Measurements from ENCODE around the gene MAP7.

The MAP7 gene

DNA sequence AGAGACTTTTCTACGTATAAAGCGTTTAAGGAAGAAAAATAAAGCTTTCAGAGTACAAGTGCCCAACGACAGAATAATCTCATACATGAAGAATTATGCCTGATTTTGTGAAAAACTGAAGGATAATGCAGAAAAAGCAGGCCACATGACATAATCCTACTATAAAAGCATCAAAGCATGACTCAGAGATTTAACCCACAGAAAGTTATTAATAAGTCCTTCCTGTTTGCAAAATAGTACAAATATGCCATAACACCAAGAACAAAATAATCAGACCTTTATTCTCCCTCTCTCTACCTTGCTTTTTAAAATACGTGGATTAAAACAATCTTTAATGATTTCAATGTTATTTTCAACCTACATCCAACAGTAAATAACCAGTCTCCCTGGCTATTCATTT is 142.0 kb downstream of the MAP7 start:
- ChIA-PET CTCF (no interaction called here), POLR2A (no interaction called here)
- TF ChIP-seq, protein P1, sequence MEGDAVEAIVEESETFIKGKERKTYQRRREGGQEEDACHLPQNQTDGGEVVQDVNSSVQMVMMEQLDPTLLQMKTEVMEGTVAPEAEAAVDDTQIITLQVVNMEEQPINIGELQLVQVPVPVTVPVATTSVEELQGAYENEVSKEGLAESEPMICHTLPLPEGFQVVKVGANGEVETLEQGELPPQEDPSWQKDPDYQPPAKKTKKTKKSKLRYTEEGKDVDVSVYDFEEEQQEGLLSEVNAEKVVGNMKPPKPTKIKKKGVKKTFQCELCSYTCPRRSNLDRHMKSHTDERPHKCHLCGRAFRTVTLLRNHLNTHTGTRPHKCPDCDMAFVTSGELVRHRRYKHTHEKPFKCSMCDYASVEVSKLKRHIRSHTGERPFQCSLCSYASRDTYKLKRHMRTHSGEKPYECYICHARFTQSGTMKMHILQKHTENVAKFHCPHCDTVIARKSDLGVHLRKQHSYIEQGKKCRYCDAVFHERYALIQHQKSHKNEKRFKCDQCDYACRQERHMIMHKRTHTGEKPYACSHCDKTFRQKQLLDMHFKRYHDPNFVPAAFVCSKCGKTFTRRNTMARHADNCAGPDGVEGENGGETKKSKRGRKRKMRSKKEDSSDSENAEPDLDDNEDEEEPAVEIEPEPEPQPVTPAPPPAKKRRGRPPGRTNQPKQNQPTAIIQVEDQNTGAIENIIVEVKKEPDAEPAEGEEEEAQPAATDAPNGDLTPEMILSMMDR (IDR thresholded peaks at IDR 0.05; ENCODE audit: insufficient read depth, low read length, missing control alignments) = no peak
- no peak overlapping the region for H3K4me3 ChIP-seq (ENCODE audit: low read depth, low read length)
- DNase-seq (ENCODE audit: low read depth, low spot score) = no peak

- ChIA-PET POLR2A (no interaction called here), CTCF (interaction anchor here (1.2 kb wide), 1 partner anchor 11 kb away, joined by 3 read pairs; no protein-coding TSS in a partner anchor)
- TF ChIP-seq, protein P1 (IDR thresholded peaks at IDR 0.05; ENCODE audit: insufficient read depth, low read length, missing control alignments) = no peak
- no peak overlapping the region for H3K4me3 ChIP-seq (ENCODE audit: low read depth, low read length)
- DNase-seq (ENCODE audit: low read depth, low spot score) = no peak
Observed at GRCh38 chr6:136405420-136406029, 144.7 kb downstream of the MAP7 start.

DNA sequence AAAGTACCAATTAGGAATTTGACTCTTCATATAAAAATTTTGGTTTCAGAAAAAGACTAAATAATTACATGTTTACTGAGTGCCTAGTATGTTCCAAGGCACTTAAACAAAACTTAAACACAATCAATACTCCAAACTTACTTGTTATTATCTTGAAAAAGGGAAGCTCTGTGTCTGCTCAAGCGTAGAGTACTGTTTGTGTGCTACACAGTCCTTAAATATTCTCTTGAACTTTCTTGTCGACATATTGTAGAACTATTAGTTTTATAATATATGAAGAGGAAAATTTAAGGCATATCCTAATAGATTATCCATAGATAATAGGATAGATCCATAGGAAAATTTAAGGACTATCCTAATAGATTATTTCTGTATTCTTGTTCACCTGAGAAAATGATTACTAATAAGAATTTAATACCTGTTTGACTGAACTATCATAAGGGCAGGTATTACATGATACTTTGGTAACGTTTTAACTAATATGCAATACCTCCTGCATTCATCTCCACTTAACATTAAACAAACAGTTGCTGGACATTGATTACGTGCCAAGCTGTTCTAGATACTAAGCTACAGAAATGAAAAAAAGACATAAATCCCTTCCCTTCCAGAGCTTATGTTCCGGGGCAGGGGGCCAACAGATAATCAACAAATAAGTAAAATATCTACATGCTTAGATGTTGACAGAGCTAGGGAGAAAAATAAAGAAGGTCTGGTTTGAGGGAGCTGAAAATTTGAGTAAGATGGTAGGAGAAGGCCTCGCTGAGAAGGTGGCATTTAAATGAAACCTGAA is 145.4 kb downstream of the MAP7 start:
- CTCF ChIA-PET = no interaction called here
- TF ChIP-seq, protein P1 (IDR thresholded peaks at IDR 0.05; ENCODE audit: insufficient read depth, low read length, missing control alignments) = no peak
- POLR2A ChIA-PET = no interaction called here
- H3K4me3 ChIP-seq (ENCODE audit: low read depth, low read length) = no peak overlapping the region
- no peak for DNase-seq (ENCODE audit: low read depth, low spot score)

DNA sequence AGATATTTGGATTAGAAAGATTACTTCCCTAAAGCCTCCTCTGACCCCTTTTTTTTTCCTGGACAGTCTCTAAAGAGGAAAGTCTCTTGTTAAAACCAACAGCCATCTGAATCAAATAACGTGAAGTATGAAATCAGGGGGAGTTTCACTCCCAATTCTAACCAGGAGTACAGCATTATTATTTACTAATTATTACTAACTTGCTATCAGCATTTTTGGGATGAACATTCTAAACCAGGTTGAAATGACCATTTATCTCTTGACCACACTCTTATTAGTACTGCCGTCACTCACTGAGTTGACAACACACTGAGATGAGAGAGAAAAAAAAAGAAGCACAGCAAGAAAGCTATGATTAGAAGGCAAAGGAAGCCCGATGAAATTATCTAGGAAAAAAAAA is 146.2 kb downstream of the MAP7 start:
- TF ChIP-seq, protein P1 (IDR thresholded peaks at IDR 0.05; ENCODE audit: insufficient read depth, low read length, missing control alignments) = no peak
- ChIA-PET CTCF (no interaction called here), POLR2A (interaction anchor here (1.1 kb wide), 1 partner anchor 190 kb away, joined by 4 read pairs; no protein-coding TSS in a partner anchor)
- H3K4me3 ChIP-seq (ENCODE audit: low read depth, low read length) = no peak overlapping the region
- no peak for DNase-seq (ENCODE audit: low read depth, low spot score)

DNA sequence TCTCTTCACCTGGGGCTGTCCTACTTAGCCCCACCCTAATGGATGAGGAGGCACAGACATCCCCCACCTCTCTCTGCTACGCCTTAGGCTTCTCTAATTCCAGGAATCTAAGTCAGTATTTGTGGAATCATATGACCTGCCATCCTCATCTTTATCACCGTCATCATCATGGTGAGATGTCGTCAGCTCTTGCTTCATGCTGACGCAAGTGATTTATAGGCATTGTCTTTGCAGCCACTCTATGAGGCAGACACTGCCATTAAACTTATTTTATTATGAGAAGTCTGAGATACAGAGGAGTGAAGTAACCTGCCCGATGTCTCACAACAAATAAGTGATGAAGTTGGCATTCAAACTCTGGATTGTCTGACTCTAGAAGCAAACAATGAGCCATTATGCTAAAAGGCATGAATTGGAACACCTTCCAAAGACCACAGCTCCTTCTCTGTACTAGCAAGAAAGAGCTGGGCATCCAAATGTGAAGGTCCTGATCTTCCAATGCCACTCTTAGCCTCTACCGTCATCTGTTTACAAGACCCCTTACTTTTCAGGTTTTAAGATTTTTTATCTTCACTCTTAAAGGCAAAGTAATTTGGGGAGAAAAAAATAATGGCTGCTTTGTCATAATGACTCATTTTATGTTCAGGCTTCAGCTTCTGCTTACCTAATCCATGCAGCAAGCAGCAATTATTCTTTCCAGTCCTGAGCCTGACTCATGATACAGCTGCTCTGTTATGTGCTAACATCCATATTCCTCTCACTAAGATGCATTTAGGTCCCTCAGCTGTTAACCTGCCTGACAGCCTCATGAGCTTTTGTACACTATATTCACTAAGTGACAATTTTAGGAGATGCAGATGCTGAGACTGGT is 146.9 kb downstream of the MAP7 start:
- peak; percentile 86 for DNase-seq (ENCODE audit: low read depth, low spot score)
- POLR2A ChIA-PET = interaction anchor here (1.1 kb wide), 1 partner anchor 191 kb away, joined by 4 read pairs; no protein-coding TSS in a partner anchor

More for the DNA sequence above, 146.9 kb downstream of the MAP7 start:
- TF ChIP-seq, protein P1 (IDR thresholded peaks at IDR 0.05; ENCODE audit: insufficient read depth, low read length, missing control alignments) = no peak
- CTCF ChIA-PET = no interaction called here
- no peak overlapping the region; the same call in 1 of the 2 replicates for H3K4me3 ChIP-seq (ENCODE audit: low read depth, low read length)
